Stimulated activated CD4-positive, alpha-beta T cell treated with anti-CD3 and anti-CD28 coated beads, Interleukin-2, amount 100 ng/mL, for 48 hours (primary cell): ENCODE results near the gene TOE1.
"Not testable (repeated sequence)": the region's sequence is repeated elsewhere in the genome, so short reads cannot be mapped to it uniquely, and the experiment has no call there.

Source experiments
- DNase-seq, 2 donors: peaks; one replicate each; pipeline ENCODE4 v3.0.0-alpha.2; 2020

TOE1 gene

GRCh38 chr1:45339789-45340558 is at the start of gene TOE1, which contains the start of gene MUTYH:
TOE1 (plus strand) TSS chr1:45340170; CDS start chr1:45340253, 83 bp downstream.
MUTYH (minus strand) TSS chr1:45340440; CDS start chr1:45334505, 5,935 bp downstream.
- DNase-seq: peak; percentile 95

- DNase-seq: not testable (repeated sequence)
Measured at GRCh38 chr1:45291002-45291401, 49.0 kb upstream of the TOE1 start.

DNA sequence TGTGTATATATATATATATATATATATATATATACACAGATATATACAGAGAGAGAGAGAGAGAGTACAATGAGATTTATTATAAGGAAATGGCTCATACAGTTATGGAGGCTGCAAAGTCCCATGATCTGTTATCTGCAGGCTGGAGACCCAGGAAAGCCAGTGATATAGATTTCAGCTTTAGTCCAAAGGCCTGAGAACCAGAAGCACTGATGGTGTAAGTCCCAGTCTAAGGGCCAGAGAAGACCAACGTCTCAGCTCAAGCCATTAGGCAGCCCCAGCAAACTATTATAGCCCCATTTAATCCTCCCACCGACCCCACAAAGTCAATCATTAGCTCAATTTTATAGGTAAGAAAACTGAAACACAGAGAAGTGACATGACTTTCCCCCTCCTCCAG is 48.3 kb upstream of the TOE1 start:
- DNase-seq: no peak

DNA sequence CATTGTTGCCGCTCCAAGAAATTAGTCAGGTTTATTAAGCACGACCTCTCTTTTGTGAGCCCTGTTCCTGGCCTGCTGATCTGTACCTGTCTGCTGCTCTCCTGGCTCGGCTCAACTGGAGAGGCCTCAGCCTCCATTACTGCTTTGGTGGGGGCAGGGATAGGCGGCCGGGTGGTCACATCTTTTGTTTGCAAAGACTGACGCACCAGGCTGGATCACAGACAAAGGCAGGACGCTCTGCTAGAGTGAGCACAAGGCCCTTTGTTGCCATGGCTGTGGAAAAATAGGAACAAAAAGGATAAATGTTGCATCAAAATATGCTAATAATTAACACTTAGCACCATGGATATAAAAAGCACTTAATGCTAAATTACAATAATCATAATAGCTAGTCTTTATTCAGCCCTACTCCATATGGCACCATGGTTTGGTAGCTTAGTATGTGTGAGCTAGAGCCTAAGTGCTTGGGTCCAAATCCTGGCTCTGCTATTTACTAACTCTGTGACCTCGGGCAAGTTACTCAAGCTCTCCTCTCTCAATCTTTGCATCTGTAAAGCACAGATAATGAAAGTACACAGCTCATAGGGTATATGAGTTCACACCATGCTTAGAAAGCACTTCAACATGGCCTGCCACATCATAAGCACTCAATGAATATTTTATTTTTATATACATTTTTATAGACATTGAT is 42.2 kb upstream of the TOE1 start:
- no peak for DNase-seq

- no peak for DNase-seq
Measured at GRCh38 chr1:45299296-45299695, 40.7 kb upstream of the TOE1 start.

GRCh38 chr1:45299981-45300668 is 39.8 kb upstream of the TOE1 start:
- peak; percentile 19 to 24 for DNase-seq

- no peak for DNase-seq
Measured at GRCh38 chr1:45300669-45300997, 39.3 kb upstream of the TOE1 start.

DNA sequence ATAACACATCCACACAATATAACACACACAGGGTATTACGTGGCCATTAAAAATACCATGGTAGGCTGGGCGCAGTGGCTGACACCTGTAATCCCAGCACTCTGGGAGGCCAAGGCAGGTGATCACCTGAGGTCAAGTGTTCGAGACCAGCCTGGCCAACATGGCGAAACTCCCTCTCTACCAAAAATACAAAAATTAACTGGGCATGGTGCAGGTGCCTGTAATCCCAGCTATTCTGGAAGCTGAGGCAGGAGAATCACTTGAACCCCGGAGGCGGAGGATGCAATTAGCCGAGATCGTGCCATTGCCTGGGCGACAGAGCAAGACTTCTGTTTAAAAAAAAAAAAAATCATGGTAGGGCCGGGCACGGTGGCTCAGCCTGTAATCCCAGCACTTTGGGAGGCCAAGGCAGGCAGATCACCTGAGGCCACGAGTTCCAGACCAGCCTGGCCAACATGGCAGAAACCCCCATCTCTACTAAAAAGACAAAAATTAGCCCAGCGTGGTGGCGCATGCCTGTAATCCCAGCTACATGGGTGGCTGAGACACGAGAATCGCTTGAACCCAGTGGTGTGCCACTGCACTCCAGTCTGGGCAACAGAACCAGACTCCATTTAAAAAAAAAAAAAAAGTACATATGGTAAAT is 37.3 kb upstream of the TOE1 start:
- no peak for DNase-seq

DNA sequence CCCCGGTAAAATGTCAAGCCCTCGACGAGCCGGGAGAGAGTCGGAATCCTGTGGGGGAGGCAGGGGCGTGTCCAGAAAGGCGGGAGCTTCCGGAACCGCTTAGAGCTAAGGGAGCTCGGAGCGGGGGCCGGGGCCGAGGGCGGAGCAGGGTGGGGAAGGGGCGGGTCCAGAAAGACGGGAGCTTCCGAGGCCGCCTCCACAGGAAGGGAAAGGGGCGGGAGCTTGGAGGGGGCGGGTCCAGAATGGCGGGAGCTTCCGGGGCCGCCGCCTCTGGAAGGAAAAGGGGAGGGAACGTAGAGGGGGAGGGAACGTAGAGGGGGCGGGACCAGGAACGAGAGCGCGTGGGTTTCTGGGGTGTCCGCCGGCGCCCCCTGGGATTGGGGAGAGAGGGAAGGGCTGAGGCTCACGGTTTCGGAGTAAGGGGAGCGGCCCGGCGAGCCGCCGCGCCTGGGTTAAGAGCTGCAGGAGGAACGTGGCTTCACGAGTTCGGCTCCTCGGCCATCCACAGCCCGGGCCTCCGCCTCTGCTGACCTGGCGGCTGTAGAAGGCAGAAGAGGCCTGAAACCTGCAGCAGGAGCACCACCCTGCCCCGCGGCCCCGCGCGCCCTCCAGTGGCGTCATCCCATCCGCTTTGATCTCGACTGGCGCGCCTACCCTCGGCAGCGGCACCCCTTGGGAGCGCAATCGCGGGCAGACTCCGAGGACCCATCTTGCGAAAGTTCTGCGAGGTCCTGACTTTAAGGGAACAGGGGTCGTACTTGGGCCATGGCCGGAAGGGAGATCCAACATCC is 36.3 kb upstream of the TOE1 start:
- peak; percentile 97 to 98 for DNase-seq

GRCh38 chr1:45304311-45305081 is 35.5 kb upstream of the TOE1 start:
- DNase-seq: no peak

GRCh38 chr1:45305231-45305630 is 34.7 kb upstream of the TOE1 start:
- no peak for DNase-seq

- peak; percentile 36 to 44 for DNase-seq
Measured at GRCh38 chr1:45306319-45306718, 33.7 kb upstream of the TOE1 start.

DNA sequence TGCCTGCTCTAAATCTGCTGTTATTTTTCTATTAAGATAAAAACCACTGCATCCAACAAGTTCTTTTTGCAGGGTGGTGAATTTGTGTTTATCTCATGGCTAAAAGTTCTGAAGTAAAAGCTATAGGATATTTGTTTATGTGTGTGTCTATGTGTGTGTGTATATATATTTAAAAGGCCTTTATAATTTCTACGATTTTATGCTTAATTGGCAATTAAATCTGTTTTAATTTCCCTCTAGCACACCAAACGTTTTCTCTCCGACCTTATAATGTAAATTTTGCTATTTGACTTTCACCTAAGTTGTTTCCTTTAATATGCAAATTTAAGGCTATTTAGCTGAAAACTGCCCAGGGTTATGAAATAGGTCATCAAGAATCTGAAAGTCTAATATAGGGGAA is 33.1 kb upstream of the TOE1 start:
- no peak for DNase-seq

DNA sequence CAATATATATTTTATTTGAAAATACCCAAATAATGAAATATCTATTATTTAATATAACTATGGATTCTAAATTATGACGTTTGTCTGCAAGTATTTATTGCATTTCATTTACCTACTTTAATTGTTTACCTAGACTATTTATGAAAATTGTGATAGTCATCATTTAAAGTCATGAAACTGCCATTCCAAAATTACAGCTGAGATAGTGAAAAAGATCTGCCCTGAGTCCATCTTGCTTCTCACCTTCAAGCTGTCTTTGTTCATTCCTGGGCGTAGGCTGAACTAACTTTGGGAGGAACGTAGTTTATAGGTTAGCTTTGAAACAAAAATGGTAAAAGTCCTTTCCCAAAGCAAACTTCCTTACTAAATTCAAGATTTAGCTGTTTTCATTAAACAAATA is 25.7 kb upstream of the TOE1 start:
- DNase-seq: no peak

- no peak for DNase-seq
Measured at GRCh38 chr1:45317166-45317565, 22.8 kb upstream of the TOE1 start.

DNA sequence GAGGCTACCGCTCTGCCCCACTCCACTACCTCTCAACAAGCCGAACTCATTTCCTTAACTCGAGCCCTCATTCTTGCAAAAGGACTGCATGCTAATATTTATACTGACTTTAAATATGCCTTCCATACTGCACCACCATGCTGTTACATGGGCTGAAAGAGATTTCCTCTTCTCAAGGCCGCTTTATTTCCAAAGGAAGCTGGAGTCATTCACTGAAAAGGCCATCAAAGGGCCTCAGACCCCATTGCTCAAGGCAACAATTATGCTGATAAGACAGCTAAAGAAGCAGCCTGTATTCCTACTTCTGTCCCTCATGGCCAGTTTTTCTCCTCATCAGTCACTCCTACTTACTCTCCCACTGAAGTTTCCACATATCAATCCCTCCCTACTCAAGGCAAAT is 20.2 kb upstream of the TOE1 start:
- no peak for DNase-seq

DNA sequence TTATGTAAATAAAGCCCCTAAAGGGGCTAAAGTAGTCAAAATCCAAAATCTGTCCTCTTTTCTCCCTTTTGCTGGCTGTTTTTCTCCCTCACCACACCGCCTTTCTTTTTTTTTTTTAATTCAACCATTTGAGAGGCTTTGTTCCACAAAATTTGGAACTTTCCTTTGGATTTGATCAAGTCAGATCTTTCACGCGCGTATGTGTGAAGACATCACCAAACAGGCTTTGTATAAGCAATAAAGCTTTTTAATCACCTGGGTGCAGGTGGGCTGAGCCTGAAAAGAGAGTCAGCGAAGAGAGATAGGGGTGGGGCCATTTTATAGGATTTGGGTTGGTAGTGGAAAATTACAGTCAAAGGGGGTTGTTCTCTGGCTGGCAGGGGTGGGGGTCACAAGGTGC is 18.5 kb upstream of the TOE1 start:
- DNase-seq: no peak

DNA sequence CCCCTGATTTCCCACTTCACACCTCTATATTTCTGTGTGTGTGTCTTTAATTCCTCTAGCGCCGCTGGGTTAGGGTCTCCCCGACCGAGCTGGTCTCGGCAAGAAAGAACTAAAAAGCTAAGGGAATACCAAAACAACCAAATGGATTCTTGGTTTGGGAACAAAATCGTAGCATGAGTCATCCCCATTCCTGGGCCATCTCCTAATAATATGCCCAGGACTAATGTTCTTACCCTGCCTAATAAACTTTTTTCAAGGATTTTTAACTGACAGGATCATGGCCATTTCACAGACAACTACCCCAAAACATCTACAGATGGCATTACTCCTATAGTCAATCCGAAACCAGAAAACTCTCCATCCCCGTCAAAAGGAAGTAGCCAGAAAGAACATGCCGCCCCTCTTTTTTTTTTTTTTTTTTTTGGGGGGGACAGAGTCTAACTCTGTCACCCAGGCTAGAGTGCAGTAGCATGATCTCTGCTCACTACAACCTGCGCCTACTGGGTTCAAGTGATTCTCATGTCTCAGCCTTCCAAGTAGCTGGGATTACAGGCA is 17.4 kb upstream of the TOE1 start:
- DNase-seq: no peak

- no peak for DNase-seq
Measured at GRCh38 chr1:45325851-45326506, 14.0 kb upstream of the TOE1 start.
